HG02759 (cell line): ENCODE data around the gene TFCP2L1.
"Not testable (repeated sequence)": the region's sequence is repeated elsewhere in the genome, so short reads cannot be mapped to it uniquely, and the experiment has no call there.

Experiments used
- ATAC-seq: cut with Tn5 transposase; IDR thresholded peaks from one replicate; pipeline ENCODE4 v1.9.1; 2021; ENCODE audit warnings: mild to moderate bottlenecking, moderate library complexity; ENCODE audit not compliant: unreplicated experiment

Gene TFCP2L1

GRCh38 chr2:121227381-121228144 is 57.4 kb downstream of the TFCP2L1 start:
- ATAC-seq = not testable (repeated sequence)

GRCh38 chr2:121225681-121226080 is 59.3 kb downstream of the TFCP2L1 start:
- ATAC-seq = not testable (repeated sequence)

DNA sequence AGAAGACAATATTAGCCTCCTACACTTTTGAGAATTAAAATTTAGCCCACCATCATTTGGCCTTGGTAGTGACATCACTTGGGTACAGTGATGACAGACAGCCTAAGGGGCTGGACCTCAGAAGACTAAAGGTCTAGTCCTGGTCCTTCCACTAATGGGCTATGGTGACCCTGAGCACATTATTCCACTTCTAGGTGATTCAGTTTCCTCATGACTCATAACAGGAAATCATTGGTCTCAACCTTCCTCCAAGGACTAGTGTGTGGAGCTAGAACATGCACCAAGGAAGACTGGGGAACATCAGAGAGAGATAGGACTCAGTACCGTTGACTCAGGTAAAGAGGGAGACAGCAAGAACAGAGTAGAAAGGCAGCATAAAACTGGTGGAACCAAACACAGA is 64.0 kb downstream of the TFCP2L1 start:
- no peak for ATAC-seq

DNA sequence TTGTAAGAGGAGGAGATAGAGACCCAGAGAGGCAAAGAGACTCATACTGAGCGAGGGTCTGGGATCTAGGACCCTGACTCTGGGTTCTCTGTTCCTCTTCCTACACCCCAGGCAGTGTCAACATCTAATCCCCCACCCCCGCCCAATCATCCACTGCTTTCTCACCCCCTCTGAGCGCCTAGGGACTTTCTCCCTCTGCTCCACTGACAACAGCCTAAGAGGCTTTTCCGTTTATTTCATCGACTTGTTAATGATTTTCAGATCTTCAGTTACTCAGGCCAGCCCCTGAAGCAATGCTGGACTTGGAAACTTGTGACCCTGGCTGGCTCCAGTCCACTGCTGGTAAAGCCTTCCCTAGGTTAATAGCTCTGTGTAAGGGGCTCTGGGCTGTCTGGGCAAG is 65.1 kb downstream of the TFCP2L1 start:
- ATAC-seq = no peak

DNA sequence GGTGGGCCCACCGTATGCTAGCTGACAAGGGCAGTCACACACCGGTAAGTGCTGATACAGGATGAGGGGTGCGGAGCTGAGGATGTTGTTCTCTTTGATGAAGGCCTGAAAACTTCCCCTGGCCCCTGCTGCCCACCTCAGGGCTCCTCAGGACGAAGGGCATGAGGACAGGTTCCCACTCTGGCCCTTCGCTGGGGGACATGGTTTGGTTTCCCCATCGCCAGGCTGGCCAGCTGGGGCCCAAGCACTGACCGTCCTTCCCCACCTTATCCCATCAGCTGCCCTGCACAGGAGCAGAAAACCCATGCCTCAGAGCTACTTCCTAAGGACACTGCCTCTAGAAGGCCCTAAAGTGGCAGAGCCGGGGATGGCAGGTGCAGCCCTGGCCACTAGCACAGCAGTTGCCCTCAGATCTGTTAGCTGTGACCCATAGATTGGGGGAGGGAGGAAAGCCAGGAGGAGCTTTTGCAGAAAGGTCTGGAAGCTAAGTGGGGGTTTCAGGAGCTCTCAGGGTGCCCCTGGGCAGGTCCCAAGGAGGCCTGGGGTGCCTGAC is 66.5 kb downstream of the TFCP2L1 start:
- ATAC-seq = no peak

- no peak for ATAC-seq
Measured at GRCh38 chr2:121217627-121218026, 67.4 kb downstream of the TFCP2L1 start.

- no peak for ATAC-seq
Measured at GRCh38 chr2:121214296-121214695, 70.7 kb downstream of the TFCP2L1 start.

DNA sequence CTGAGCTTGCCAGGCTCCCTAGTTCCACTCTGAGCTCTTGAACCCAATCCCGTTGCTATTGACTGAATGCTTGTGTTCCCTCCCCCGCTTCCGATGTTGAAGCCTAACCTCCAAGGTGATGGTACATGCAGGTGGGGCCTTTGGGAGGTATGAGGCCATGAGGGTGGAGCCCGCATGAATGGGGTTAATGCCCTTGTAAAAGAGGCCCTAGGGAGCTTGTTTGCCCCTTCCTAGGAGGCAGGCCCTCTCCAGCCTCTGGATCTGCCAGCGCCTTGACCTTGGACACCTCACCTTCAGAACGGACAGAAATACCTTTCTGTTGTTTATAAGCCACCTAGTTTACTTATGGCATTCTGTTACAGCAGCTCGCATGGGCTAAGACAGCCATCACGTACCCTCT is 71.6 kb downstream of the TFCP2L1 start:
- no peak for ATAC-seq

DNA sequence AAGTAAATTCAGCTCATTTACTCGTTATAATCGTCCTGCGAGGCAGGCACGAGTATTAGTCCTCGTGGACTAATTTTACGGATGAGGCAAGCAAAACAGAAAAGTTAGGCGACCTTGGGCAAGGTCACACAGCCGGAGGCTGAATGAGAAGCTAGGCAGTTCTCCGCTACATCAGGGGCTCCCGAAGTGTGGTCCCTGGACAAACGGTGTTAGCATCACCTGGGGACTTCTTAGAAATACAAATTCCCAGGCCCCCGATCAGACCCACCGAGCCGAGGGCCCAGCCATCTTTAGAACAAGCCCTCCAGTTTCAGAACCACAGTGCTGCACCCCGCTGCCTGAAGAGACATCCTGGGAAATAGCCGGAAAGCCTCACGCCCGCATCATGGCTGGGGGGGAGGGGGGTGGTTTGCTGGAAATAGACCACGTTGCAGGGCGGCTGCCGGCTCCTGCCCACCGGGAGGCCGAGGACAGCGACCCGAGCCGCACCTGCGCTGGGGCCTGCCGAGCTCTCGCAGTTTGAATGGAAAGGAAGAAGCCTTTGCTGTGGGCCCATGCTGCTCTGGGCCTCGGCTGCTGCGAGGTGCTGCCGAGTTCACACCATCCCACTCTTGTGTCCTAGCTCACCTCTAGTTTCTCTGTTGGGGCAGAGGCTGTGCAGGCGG is 72.2 kb downstream of the TFCP2L1 start:
- ATAC-seq = no peak

- no peak for ATAC-seq
Measured at GRCh38 chr2:121211689-121212151, 73.3 kb downstream of the TFCP2L1 start.

DNA sequence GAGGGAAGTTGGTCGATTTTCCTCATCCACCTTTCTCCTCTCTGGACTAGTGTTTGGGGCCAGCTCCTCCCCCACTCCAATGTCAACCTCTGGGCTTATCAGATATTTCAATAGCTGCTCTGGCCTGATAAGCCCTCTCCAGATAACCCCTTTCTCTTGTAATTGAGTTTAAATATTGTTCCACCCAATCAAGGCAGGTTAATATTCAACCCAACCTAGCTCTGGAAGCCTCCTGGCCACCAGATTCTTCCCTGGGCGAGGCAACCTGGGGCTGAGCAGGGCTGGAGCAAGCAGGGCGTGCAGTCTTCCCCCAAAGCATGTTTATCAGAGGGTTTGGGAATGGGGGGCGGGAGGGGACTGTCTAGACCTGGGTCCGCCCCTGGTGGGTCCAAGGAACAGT is 73.8 kb downstream of the TFCP2L1 start:
- no peak for ATAC-seq

- no peak for ATAC-seq
Measured at GRCh38 chr2:121210691-121211090, 74.3 kb downstream of the TFCP2L1 start.

DNA sequence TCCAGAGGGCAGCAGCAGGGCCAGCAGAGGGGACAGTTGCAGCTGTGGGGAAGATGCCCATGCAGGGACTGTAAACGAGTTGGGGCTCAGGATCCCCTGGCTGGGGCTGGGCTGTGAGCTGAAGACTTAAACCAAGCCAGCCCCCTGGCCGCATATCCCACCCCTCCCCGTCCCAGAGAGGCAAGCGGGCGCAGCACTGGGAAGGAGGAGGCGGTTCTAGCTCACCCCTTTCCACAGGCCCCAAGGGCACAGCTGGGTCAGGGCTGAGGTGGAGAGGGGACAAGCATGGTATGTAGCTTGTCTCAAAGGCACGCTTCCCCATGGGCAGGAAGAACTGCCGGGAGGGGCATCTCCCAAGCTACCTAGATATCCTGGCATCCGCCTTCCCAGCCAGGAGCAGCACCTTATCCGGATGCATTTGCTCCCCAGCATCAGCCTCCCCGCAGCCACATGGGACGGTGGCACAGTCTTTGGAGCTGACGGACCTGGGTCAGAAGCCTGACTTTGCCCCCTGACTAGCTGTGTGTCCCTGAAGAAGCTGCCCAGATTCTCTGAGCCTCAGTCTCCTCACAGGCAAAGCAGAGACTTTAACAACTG is 75.9 kb downstream of the TFCP2L1 start:
- ATAC-seq = no peak

- no peak for ATAC-seq
Measured at GRCh38 chr2:121207494-121207893, 77.5 kb downstream of the TFCP2L1 start.

- ATAC-seq = no peak
Measured at GRCh38 chr2:121205321-121205942, 79.6 kb downstream of the TFCP2L1 start.

DNA sequence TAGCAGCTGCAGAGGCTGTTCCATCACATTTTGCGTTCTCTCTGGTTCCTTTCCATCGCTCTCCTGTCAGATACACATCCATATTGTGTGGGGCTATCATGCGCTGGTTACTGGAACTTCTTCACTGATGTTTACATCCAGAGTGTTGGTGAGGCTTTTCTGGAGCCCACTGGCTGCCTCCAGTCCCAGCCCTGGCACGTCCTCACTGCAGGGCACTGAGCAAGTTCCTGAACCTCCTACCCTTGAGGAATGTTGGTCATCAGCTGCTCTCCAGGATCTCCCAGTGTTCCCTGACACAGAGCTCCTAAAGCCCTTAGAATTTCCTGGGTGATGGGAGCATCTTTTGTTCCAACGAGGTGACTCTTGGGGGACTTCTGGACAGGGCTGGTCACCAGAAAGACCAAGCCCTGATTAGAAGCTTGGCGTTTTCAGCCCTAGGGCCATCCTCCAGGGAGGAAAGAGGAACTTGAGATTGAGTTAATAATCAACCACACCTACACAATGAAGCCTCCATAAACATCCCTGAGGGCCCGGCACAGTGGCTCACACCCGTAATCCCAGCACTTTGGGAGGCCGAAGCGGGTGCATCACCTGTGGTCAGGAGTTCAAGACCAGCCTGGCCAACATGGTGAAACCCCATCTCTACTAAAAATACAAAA is 81.3 kb downstream of the TFCP2L1 start:
- no peak for ATAC-seq

DNA sequence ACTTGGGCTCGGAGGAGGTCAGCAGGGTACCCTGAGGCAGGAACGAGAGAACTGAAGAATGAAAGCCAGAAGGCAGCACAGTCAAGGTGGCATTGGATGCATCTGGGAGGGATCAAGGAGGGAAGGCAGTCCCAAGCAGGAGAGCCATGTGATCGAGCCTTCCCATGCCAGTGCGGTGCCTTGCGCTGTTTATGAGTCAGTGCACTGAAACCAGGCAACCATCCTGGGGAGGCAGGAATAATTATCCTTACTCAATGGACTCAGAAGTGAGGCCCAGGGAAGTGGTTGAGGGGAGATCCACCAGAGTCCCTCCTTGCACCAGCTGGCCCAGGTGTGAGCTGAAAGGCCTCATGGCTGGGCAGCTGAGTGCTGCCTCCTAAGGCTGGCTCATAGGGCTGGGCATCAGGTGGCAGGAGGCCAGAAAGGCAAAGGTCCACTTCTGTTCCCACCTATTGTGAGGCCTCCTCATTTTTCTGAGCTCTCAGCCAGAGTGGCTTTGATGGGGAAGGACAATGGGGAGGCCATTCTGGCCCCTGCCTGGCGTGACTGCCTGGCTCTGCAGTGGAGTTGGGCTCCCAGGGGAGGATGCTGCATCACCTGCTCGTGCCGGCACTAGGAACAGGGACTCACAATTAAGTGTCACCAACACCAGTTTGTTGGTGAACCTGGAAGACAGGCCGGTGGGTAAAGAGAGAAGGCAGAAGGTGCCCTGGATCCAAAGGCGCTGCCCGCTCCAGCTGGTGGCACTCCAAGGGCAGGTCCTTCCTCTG is 82.3 kb downstream of the TFCP2L1 start:
- ATAC-seq = no peak

DNA sequence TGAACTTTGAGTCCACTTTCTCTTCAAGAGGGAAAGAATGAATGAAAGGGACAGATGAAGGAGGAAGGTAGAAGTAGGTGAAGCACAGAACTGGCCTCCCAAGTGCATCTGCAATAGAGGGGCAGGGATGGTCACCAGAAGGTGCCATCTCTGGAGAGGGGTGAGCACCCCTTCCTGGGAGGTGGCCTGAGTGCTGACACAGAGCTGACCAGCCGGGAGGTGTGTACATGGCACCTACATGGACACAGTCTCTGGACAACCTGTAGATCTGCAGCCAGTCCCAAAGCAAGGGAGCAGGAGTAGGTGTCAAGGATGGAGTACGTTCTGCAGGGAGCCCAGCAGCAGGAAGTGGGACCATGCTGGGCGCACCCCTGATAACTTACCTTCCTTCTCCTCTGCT is 83.2 kb downstream of the TFCP2L1 start:
- ATAC-seq = no peak

DNA sequence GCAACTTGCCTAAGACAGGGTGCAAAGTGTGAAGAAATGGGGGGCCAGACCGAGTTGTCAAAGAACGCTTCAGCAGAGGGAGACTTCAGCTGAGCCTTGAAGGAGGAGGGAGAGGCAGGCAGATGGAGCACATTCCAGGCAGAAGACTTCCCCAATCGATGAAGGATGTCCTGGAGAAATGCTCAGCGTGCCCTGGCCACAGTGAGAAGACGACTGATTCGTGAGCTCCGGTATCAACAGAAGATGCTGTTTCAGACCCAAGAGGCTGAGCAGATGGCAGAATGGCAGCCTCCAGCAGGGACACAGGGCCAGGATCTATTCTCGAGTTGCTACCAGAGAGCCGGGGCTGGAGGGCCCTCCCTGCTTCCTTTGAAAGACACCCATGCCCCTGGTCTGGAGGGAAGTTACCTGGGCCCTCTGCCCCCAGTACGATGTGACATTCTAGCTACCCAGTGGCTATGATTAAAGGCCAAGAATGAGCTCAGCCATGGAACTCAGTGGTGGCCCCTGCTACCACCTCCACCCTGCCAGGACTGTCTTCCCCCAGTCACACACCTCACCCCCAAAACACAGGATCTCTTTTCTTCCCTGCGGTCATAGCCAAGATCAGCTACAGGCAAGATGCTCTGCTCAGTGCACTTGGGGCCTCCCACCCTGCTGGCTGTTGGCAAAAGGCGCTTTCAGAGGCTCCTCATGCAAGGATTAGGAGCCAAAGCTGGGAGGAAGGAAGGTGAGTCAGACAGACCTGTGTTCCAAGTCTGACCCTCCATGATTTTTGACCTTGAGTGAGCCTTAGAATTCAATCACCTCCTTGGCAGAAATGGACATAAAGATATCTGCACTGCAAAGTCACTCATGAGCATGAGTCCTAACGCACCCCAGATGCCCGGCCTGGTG is 84.3 kb downstream of the TFCP2L1 start:
- ATAC-seq = no peak
